ENCODE measurements around the gene IL17RD.

IL17RD gene

DNA sequence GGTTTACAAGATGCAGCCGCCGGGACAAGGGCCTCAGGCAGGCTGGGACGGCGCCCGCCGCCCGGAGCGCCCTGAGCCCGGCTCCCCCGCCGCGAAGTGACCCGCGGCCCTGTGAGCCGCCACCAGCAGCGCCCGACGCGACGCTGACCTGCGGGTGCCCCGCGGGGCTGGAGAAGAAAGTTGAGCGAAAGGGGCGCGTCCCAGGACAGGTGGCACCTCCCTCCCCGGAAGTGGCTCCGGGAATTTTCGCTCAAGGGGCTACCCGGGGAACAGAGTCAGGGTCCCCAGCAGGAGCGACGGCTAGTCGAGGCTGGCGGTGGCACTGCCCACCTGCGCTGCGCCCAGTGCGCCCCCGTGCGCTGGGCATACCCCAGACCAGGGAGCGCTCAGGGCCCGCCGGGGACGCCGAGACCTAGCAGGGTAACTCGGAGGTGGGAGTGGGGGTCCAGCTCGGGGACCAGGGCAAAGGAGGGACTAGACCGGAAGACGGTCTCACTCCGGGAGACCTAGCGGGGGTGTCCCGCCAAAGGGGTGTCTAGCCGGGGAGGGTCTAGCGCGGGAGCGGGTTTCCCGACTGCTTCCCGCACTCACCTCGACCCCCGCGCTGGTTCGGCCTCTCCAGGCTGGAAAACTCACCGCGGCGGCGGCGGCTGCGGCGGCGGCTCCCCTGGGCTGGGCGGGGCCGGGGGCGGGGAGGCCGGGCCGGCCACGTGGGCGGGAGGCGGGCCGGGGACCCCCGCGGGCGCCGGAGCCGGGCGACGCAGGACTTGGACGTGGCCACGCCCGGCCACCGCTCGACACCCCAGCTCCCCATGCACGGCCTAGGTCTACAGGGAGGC, 86.3 kb downstream of the IL17RD start:
- TF ChIP-seq, protein P1, sequence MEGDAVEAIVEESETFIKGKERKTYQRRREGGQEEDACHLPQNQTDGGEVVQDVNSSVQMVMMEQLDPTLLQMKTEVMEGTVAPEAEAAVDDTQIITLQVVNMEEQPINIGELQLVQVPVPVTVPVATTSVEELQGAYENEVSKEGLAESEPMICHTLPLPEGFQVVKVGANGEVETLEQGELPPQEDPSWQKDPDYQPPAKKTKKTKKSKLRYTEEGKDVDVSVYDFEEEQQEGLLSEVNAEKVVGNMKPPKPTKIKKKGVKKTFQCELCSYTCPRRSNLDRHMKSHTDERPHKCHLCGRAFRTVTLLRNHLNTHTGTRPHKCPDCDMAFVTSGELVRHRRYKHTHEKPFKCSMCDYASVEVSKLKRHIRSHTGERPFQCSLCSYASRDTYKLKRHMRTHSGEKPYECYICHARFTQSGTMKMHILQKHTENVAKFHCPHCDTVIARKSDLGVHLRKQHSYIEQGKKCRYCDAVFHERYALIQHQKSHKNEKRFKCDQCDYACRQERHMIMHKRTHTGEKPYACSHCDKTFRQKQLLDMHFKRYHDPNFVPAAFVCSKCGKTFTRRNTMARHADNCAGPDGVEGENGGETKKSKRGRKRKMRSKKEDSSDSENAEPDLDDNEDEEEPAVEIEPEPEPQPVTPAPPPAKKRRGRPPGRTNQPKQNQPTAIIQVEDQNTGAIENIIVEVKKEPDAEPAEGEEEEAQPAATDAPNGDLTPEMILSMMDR (IDR thresholded peaks at IDR 0.05; ENCODE audit: borderline replicate concordance, control extremely low read depth, extremely low read depth, insufficient read depth, missing control alignments): peak; percentile 5
- DNase-seq (ENCODE audit: low spot score): peak; percentile 84
- in situ Hi-C loops (cut with MboI; ENCODE audit: low sequenced_read_pairs, unreplicated experiment): no loop called here

DNA sequence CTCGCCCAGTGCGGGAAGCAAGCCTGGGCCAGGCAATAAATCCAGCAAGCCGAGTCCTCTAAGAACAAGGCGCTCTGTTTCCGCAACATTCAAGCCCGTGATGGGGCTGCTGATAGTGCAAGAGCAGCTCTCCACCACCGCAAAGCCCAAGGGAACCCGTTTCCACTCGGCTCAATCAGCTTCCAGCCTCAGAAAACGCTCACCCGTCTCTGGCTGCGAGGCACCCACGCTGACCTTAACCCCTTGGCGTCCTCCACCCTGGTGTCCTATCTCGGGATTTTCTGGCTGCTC, 86.9 kb downstream of the IL17RD start:
- TF ChIP-seq, protein P1 (IDR thresholded peaks at IDR 0.05; ENCODE audit: borderline replicate concordance, control extremely low read depth, extremely low read depth, insufficient read depth, missing control alignments): no peak
- peak; percentile 57 for DNase-seq (ENCODE audit: low spot score)
- in situ Hi-C loops (cut with MboI; ENCODE audit: low sequenced_read_pairs, unreplicated experiment): no loop called here

- TF ChIP-seq, protein P1 (IDR thresholded peaks at IDR 0.05; ENCODE audit: borderline replicate concordance, control extremely low read depth, extremely low read depth, insufficient read depth, missing control alignments): no peak
- DNase-seq (ENCODE audit: low spot score): no peak
- in situ Hi-C loops (cut with MboI; ENCODE audit: low sequenced_read_pairs, unreplicated experiment): no loop called here
Observed at GRCh38 chr3:57077630-57078343, 87.4 kb downstream of the IL17RD start.

GRCh38 chr3:57076422-57076951, 88.7 kb downstream of the IL17RD start:
- TF ChIP-seq, protein P1 (IDR thresholded peaks at IDR 0.05; ENCODE audit: borderline replicate concordance, control extremely low read depth, extremely low read depth, insufficient read depth, missing control alignments): no peak
- in situ Hi-C loops (cut with MboI; ENCODE audit: low sequenced_read_pairs, unreplicated experiment): no loop called here
- DNase-seq (ENCODE audit: low spot score): no peak

GRCh38 chr3:57074135-57074534, 91.0 kb downstream of the IL17RD start:
- TF ChIP-seq, protein P1 (IDR thresholded peaks at IDR 0.05; ENCODE audit: borderline replicate concordance, control extremely low read depth, extremely low read depth, insufficient read depth, missing control alignments): no peak
- in situ Hi-C loops (cut with MboI; ENCODE audit: low sequenced_read_pairs, unreplicated experiment): no loop called here
- no peak for DNase-seq (ENCODE audit: low spot score)

DNA sequence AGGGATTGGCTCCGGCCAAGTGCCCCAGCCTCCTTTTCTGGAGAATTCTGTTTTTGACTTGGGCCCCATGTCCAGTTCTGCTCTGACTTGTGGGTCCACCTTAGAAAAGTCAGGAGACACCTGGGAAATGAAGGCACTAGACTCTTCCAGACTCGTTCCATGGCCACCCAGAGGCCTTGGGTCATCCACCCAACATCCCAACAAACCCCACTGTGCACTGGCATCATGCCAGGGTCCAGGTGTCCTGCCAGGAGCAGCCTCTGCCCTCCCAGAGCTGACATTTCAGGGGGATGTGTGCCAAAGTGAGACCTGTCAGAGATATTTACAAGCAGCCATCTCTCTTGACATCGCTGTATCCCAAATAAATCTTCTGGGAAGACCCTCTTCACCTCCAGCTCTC, 91.5 kb downstream of the IL17RD start:
- TF ChIP-seq, protein P1 (IDR thresholded peaks at IDR 0.05; ENCODE audit: borderline replicate concordance, control extremely low read depth, extremely low read depth, insufficient read depth, missing control alignments): no peak
- no peak for DNase-seq (ENCODE audit: low spot score)
- in situ Hi-C loops (cut with MboI; ENCODE audit: low sequenced_read_pairs, unreplicated experiment): no loop called here

Measured in GM13976 (cell line).